Brain microvascular endothelial cell (primary cell): ENCODE measurements around the gene IFNL2.
"Not testable (repeated sequence)": the region's sequence is repeated elsewhere in the genome, so short reads cannot be mapped to it uniquely, and the experiment has no call there.

Experiments used
- DNase-seq: peaks from one replicate; pipeline ENCODE4 v3.0.0-alpha.2; 2020
- H3K27ac ChIP-seq: fragments of 250-450 bp; sonication (Bioruptor Pico); 2 replicates; pipeline ENCODE4 v1.5.1; 2020; ENCODE audit warnings: mild to moderate bottlenecking, moderate library complexity
- H3K27me3 ChIP-seq: fragments of 250-450 bp; sonication (Bioruptor Pico); replicated peaks from 2 replicates; pipeline ENCODE4 v1.5.1; 2020; ENCODE audit warnings: mild to moderate bottlenecking
- H3K36me3 ChIP-seq: fragments of 250-450 bp; sonication (Bioruptor Pico); replicated peaks from 2 replicates; pipeline ENCODE4 v1.5.1; 2020; ENCODE audit warnings: mild to moderate bottlenecking
- H3K4me3 ChIP-seq: 2 replicates; pipeline ENCODE4 v1.5.1; 2011; ENCODE audit warnings: low read depth, mild to moderate bottlenecking, control low read depth, low read length, moderate library complexity
- in situ Hi-C: cut with HindIII; loops from 2 replicates; pipeline ENCODE4 v1.10.0; 2017; ENCODE audit warnings: low sequenced_read_pairs, low pct_ligation_motif_present
- TF ChIP-seq, protein P1 (sequence below): IDR thresholded peaks from 2 replicates; pipeline ENCODE4 v1.5.1; 2011; ENCODE audit warnings: low read depth, mild to moderate bottlenecking, moderate library complexity, low read length, control low read depth, inconsistent platforms; ENCODE audit errors: missing control alignments

Gene IFNL2

DNA sequence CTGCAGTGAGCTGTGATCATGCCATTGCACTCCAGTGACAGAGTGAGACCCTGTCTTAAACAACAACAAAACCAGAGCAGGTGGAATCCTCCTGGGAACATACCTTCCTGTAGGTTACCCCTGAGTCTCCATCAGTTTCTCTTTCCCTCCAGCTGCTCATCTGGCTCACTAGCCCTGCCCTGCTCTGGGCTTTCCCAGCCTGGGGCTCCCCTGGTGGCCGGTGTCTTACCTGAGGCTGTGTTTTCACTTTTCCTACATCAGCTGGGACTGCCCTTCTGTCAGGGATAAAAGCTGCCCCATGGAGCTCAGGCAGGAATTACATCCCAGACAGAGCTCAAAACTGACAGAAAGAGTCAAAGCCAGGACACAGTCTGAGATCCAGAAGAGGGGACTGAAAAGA lies at the start of gene IFNL2:
IFNL2 (plus strand) TSS at position 312 of the 400 bp plus-strand sequence. CDS start 173 bp downstream, outside the sequence.
- H3K27ac ChIP-seq, in situ Hi-C loops, DNase-seq, H3K4me3 ChIP-seq, H3K36me3 ChIP-seq: not testable (repeated sequence)
- H3K27me3 ChIP-seq, result peaks cover 31% of the 10 kb centered on the region

GRCh38 chr19:39219108-39219507 lies 49.1 kb upstream of the IFNL2 start:
- H3K27me3 ChIP-seq, H3K4me3 ChIP-seq, DNase-seq, H3K36me3 ChIP-seq, in situ Hi-C loops, H3K27ac ChIP-seq: not testable (repeated sequence)

DNA sequence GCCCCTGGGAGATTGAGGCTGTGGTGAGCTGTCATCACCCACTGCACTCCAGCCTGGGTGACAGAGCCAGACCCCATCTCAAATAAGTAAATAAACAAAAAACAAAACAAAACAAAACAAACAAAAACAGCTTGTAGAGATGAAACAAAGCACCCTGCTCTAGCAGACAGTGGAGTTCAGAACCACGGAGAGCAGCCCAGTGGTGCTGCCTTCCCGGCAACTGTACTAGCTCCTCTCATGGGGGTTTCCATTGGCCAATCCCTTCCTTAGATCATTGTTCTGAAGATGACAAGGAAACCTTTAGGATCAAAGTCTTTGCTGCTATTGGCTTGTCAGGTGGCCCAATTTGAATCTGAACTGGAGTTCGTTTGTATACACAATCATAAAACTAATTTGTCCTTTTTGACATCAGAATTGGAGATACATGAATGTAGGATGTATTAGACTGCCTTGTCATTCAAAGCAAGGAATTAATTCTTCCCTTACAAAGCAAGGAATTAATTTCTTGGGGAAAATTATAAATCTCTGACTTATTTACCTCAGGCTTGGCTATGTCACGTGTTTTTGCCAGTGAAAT lies 44.4 kb upstream of the IFNL2 start:
- Histone ChIP-seq H3K27ac (no peak overlapping the region), H3K36me3 (no peaks in the 10 kb centered on the region), H3K4me3 (no peak overlapping the region), H3K27me3 (no peaks in the 10 kb centered on the region)
- TF ChIP-seq, protein P1, sequence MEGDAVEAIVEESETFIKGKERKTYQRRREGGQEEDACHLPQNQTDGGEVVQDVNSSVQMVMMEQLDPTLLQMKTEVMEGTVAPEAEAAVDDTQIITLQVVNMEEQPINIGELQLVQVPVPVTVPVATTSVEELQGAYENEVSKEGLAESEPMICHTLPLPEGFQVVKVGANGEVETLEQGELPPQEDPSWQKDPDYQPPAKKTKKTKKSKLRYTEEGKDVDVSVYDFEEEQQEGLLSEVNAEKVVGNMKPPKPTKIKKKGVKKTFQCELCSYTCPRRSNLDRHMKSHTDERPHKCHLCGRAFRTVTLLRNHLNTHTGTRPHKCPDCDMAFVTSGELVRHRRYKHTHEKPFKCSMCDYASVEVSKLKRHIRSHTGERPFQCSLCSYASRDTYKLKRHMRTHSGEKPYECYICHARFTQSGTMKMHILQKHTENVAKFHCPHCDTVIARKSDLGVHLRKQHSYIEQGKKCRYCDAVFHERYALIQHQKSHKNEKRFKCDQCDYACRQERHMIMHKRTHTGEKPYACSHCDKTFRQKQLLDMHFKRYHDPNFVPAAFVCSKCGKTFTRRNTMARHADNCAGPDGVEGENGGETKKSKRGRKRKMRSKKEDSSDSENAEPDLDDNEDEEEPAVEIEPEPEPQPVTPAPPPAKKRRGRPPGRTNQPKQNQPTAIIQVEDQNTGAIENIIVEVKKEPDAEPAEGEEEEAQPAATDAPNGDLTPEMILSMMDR, result no peak
- peak; percentile 25 for DNase-seq
- in situ Hi-C loops, result no loop called here

GRCh38 chr19:39224910-39225309 lies 43.3 kb upstream of the IFNL2 start:
- Histone ChIP-seq H3K36me3 (no peaks in the 10 kb centered on the region), H3K27ac (no peak overlapping the region), H3K4me3 (no peak overlapping the region), H3K27me3 (no peaks in the 10 kb centered on the region)
- no peak for DNase-seq
- in situ Hi-C loops, result no loop called here
- TF ChIP-seq, protein P1, result no peak

GRCh38 chr19:39230096-39230764 lies 38.0 kb upstream of the IFNL2 start:
- TF ChIP-seq, protein P1, result no peak
- no peak overlapping the region for H3K27ac ChIP-seq
- no peak overlapping the region for H3K4me3 ChIP-seq
- no peaks in the 10 kb centered on the region for H3K36me3 ChIP-seq
- no peak for DNase-seq
- in situ Hi-C loops, result no loop called here
- no peaks in the 10 kb centered on the region for H3K27me3 ChIP-seq

DNA sequence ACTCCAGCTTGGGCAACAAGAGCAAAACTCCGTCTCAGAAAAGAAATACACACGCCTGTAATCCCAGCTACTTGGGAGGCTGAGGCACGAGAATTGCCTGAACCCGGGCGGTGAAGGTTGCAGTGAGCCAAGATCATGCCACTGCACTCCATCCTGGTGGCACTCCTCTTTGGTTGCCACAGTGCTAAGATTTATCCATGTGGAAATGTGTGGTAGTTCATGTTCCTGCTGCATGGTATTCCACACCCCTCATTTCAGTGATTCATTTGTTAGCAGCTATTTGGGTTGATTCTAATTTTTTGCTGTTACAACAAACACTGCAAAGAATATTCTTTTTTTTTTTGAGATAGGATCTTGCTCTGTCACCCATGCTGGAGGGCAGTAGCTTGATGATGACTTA lies 35.5 kb upstream of the IFNL2 start:
- in situ Hi-C loops, result no loop called here
- H3K27ac ChIP-seq, result no peak overlapping the region
- no peak overlapping the region for H3K4me3 ChIP-seq
- H3K27me3 ChIP-seq, result no peaks in the 10 kb centered on the region
- TF ChIP-seq, protein P1, result no peak
- DNase-seq, result no peak
- H3K36me3 ChIP-seq, result no peaks in the 10 kb centered on the region

- no peak for DNase-seq
- in situ Hi-C loops, result no loop called here
- H3K27me3 ChIP-seq, result no peaks in the 10 kb centered on the region
Observed at GRCh38 chr19:39236527-39236926, 31.7 kb upstream of the IFNL2 start.

More at GRCh38 chr19:39236527-39236926, 31.7 kb upstream of the IFNL2 start:
- TF ChIP-seq, protein P1, result no peak
- Histone ChIP-seq H3K27ac (no peak overlapping the region), H3K36me3 (no peaks in the 10 kb centered on the region), H3K4me3 (no peak overlapping the region)
